Neural progenitor cell (in vitro differentiated cells): ENCODE results near the gene IL9R.

Experiments used
- CTCF ChIP-seq: fragments of 200-600 bp; sonication (generic); IDR thresholded peaks from 2 replicates; pipeline ENCODE4 v1.5.1; 2017; ENCODE audit warnings: antibody characterized with exemption, mild to moderate bottlenecking
- EZH2 ChIP-seq: fragments of 200-600 bp; sonication (generic); IDR thresholded peaks from 2 replicates; pipeline ENCODE4 v1.6.1; 2017; ENCODE audit warnings: antibody characterized with exemption, mild to moderate bottlenecking, moderate library complexity

GRCh38 chrX:155998761-155999510 is 1.4 kb downstream of the IL9R start:
- TF ChIP-seq CTCF (no peak), EZH2 (no peak)
